Activated CD8-positive, alpha-beta memory T cell treated with anti-CD3 and anti-CD28 coated beads for 1 hour (primary cell): ENCODE measurements around the gene CCP110.

Experiments
- DNase-seq, 2 donors: peaks; one replicate each; pipeline ENCODE4 v3.0.0-alpha.2; 2020; ENCODE audit warnings: low read depth in 1 of 2; ENCODE audit errors: extremely low read depth in 1 of 2

CCP110 gene

GRCh38 chr16:19598805-19599510, 75.2 kb downstream of the CCP110 start:
- DNase-seq, result no peak

GRCh38 chr16:19599968-19600716, 76.4 kb downstream of the CCP110 start:
- no peak for DNase-seq

- no peak for DNase-seq
These were observed 77.6 kb downstream of the CCP110 start for GRCh38 chr16:19601083-19601976.
